ENCODE results near the gene MACF1. TPM values are rescaled to one million over a fixed set of nuclear protein-coding genes. Genes with fewer than 3 reads are reported as not detected.

Gene MACF1
- total RNA-seq, 1 experiment from 2014 or later = 103 TPM

DNA sequence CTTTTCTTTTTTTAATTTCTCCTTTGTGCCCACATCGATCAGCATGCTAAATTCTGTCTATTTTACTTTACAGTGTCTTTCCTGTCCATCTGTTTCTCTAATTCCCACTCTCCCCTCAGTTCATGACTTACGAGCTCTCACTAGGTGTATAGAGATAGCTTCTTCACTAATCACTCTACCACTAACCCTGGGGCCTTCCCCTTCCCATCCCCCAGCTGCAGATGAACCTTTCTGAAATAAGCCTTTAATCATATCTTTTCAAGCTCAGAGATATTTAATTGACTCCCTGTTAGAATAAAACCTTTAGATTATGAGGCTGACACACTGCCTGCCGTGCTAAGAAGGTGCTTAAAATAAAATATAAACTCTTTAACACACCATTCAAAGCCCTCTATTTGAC lies 220.7 kb downstream of the MACF1 start:
- no TSS peak for BruUV-seq (replicated peaks)
- Histone ChIP-seq H3K9me2 (replicated peaks; ENCODE audit: low read length) (no peaks in the 10 kb centered on the region), H3K4me3 (ENCODE audit: low read length) (no peak overlapping the region), H4K20me1 (ENCODE audit: low read length) (0 out of 2 replicates have a peak, but pooled peaks cover 3% of the 10 kb centered on the region), H3K79me2 (ENCODE audit: low read length) (peaks cover 8% of the 10 kb centered on the region; the same call in 1 of the 2 replicates), H3K4me1 (ENCODE audit: insufficient read depth, low read length) (no peaks in the 10 kb centered on the region), H2AFZ (ENCODE audit: low read length) (no peak overlapping the region), H3F3A (ENCODE audit: low read length, unreplicated experiment) (no peaks in the 10 kb centered on the region), H3K27me3 (ENCODE audit: low read length) (no peaks in the 10 kb centered on the region), H3K9ac (ENCODE audit: low read length) (no peak overlapping the region), H3K27ac (ENCODE audit: low read length) (no peak overlapping the region), H3K36me3 (ENCODE audit: low read depth, low read length) (peaks cover 58% of the 10 kb centered on the region), H3K4me2 (ENCODE audit: low read length) (no peak overlapping the region), H3K9me3 (ENCODE audit: low read length) (no peaks in the 10 kb centered on the region)
- DNase-seq (no peak), ATAC-seq (no peak)
- POLR2A ChIA-PET (ENCODE audit: unreplicated experiment) = no interaction called here
- no peak for TF ChIP-seq EZH2phosphoT487 (IDR thresholded peaks at IDR 0.05; ENCODE audit: borderline replicate concordance, low read length)
- TF ChIP-seq, protein P1, sequence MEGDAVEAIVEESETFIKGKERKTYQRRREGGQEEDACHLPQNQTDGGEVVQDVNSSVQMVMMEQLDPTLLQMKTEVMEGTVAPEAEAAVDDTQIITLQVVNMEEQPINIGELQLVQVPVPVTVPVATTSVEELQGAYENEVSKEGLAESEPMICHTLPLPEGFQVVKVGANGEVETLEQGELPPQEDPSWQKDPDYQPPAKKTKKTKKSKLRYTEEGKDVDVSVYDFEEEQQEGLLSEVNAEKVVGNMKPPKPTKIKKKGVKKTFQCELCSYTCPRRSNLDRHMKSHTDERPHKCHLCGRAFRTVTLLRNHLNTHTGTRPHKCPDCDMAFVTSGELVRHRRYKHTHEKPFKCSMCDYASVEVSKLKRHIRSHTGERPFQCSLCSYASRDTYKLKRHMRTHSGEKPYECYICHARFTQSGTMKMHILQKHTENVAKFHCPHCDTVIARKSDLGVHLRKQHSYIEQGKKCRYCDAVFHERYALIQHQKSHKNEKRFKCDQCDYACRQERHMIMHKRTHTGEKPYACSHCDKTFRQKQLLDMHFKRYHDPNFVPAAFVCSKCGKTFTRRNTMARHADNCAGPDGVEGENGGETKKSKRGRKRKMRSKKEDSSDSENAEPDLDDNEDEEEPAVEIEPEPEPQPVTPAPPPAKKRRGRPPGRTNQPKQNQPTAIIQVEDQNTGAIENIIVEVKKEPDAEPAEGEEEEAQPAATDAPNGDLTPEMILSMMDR (conservative IDR thresholded peaks at IDR 0.05; ENCODE audit: low read depth, low read length) = no peak
- TF ChIP-seq EZH2 (IDR thresholded peaks at IDR 0.05; ENCODE audit: low read length, unreplicated experiment) = no peak
- CTCF ChIA-PET = no interaction called here
- intact Hi-C loops (cut with micrococcal nuclease) = no loop called here

DNA sequence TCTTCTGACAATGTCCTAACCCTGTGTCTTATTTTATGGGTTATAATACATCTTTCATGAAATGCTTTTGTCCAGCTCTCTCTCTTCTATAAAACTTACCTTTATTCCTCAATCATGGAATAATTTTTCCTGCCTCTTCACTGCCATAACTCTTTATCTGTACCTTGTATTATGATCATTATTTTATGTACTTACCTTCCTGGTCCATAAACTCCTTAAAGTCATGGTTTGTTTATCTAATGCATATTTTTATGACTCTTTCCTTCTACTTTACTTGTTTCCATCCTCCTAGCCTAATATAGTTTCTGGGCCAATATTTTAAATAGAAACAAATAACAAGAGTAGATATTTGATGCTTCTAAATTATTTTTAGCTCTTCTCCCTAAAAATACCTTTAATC lies 221.1 kb downstream of the MACF1 start:
- POLR2A ChIA-PET (ENCODE audit: unreplicated experiment) = no interaction called here
- H3K79me2 ChIP-seq (ENCODE audit: low read length) = peaks cover 5% of the 10 kb centered on the region; the same call in 1 of the 2 replicates
- H2AFZ ChIP-seq (ENCODE audit: low read length) = no peak overlapping the region

DNA sequence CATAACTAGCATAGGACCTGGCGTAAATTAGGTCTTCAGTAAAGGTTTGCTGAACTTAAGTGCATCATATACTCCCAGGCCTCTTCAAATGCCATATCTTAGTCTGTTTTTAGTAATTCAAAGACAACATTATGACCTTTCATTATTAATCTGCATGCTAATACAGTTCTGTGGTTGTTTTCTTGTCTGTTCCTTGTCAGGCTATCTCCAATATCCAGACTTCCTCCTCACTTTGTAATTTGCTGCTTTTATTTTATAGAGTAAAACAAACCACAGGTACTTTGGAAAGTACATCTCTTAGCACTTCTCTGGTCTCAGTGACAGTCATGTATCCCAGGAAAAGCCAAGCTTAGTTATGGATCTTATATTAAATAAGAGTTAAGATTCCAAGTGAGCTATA lies 221.9 kb downstream of the MACF1 start:
- Histone ChIP-seq H2AFZ (ENCODE audit: low read length) (no peak overlapping the region), H3K27ac (ENCODE audit: low read length) (no peak overlapping the region), H4K20me1 (ENCODE audit: low read length) (0 out of 2 replicates have a peak, but pooled peaks cover 3% of the 10 kb centered on the region), H3K36me3 (ENCODE audit: low read depth, low read length) (peaks cover 63% of the 10 kb centered on the region), H3K4me1 (ENCODE audit: insufficient read depth, low read length) (no peaks in the 10 kb centered on the region), H3K4me2 (ENCODE audit: low read length) (no peak overlapping the region), H3K27me3 (ENCODE audit: low read length) (no peaks in the 10 kb centered on the region), H3K79me2 (ENCODE audit: low read length) (0 out of 2 replicates have a peak, but pooled peaks cover 3% of the 10 kb centered on the region), H3K9ac (ENCODE audit: low read length) (no peak overlapping the region), H3K4me3 (ENCODE audit: low read length) (no peak overlapping the region), H3K9me3 (ENCODE audit: low read length) (no peaks in the 10 kb centered on the region), H3F3A (ENCODE audit: low read length, unreplicated experiment) (no peaks in the 10 kb centered on the region), H3K9me2 (replicated peaks; ENCODE audit: low read length) (no peaks in the 10 kb centered on the region)
- intact Hi-C loops (cut with micrococcal nuclease) = no loop called here
- no peak for DNase-seq
- no TSS peak for BruUV-seq (replicated peaks)
- ChIA-PET POLR2A (ENCODE audit: unreplicated experiment) (no interaction called here), CTCF (no interaction called here)
- no peak for ATAC-seq
- TF ChIP-seq, protein P1 (conservative IDR thresholded peaks at IDR 0.05; ENCODE audit: low read depth, low read length) = no peak

More for the DNA sequence above, 221.1 kb downstream of the MACF1 start:
- ATAC-seq (peak; percentile 31; the same call in 1 of the 2 replicates), DNase-seq (no peak)
- Histone ChIP-seq H3K9me3 (ENCODE audit: low read length) (no peaks in the 10 kb centered on the region), H3K36me3 (ENCODE audit: low read depth, low read length) (peaks cover 59% of the 10 kb centered on the region), H3K4me3 (ENCODE audit: low read length) (no peak overlapping the region), H3K27me3 (ENCODE audit: low read length) (no peaks in the 10 kb centered on the region), H3K9ac (ENCODE audit: low read length) (no peak overlapping the region), H3K4me1 (ENCODE audit: insufficient read depth, low read length) (no peaks in the 10 kb centered on the region), H3K4me2 (ENCODE audit: low read length) (no peak overlapping the region), H3K9me2 (replicated peaks; ENCODE audit: low read length) (no peaks in the 10 kb centered on the region), H3K27ac (ENCODE audit: low read length) (no peak overlapping the region), H4K20me1 (ENCODE audit: low read length) (0 out of 2 replicates have a peak, but pooled peaks cover 3% of the 10 kb centered on the region), H3F3A (ENCODE audit: low read length, unreplicated experiment) (no peaks in the 10 kb centered on the region)
- intact Hi-C loops (cut with micrococcal nuclease) = no loop called here
- TF ChIP-seq EZH2 (IDR thresholded peaks at IDR 0.05; ENCODE audit: low read length, unreplicated experiment) = no peak
- TF ChIP-seq EZH2phosphoT487 (IDR thresholded peaks at IDR 0.05; ENCODE audit: borderline replicate concordance, low read length) = no peak
- TF ChIP-seq, protein P1 (conservative IDR thresholded peaks at IDR 0.05; ENCODE audit: low read depth, low read length) = no peak
- BruUV-seq (replicated peaks) = no TSS peak
- CTCF ChIA-PET = no interaction called here

Data from PC-3 (cell line).